ENCODE results near the gene CDK5RAP3. TPM values are rescaled to one million over a fixed set of nuclear protein-coding genes. Genes with fewer than 3 reads are reported as not detected.

The CDK5RAP3 gene
- total RNA-seq, 1 experiment from 2014 or later = 255 TPM

GRCh38 chr17:47945529-47946508 is 25.1 kb upstream of the CDK5RAP3 start:
- no peak overlapping the region for H2AFZ ChIP-seq (ENCODE audit: low read depth, low read length, poor library complexity, severe bottlenecking)
- peak overlapping the region; percentile 66 for H3K27ac ChIP-seq (ENCODE audit: low read depth, low read length)
- peaks cover 38 to 60% of the 10 kb centered on the region in 2 experiments for H3K4me1 ChIP-seq (ENCODE audit: control insufficient read depth in 1 of 2, insufficient read depth in 2 of 2, low read length in 2 of 2)
- H3K9ac ChIP-seq (ENCODE audit: low read length) = no peak overlapping the region
- H3K4me3 ChIP-seq (replicated peaks in 1 of 2; ENCODE audit: low read depth in 1 of 2, low read length in 2 of 2) = no peak overlapping the region
- DNase-seq (ENCODE audit: low read depth, low spot score) (no peak), ATAC-seq (no peak)
- TF ChIP-seq YY1 (IDR thresholded peaks at IDR 0.05; ENCODE audit: extremely low read depth, insufficient replicate concordance, low read depth, low read length) (no peak), POLR2AphosphoS5 (IDR thresholded peaks at IDR 0.05; ENCODE audit: low read depth, low read length) (no peak), ZNF274 (IDR thresholded peaks at IDR 0.05; ENCODE audit: low read depth, low read length) (no peak), TCF7L2 (IDR thresholded peaks at IDR 0.05; ENCODE audit: borderline replicate concordance, extremely low read depth, insufficient read depth, insufficient read length) (no peak), EGR1 (IDR thresholded peaks at IDR 0.05; ENCODE audit: low read depth) (no peak), EZH2phosphoT487 (IDR thresholded peaks at IDR 0.05; ENCODE audit: borderline replicate concordance) (no peak), CEBPB (IDR thresholded peaks at IDR 0.05; ENCODE audit: low read depth) (no peak), JUND (IDR thresholded peaks at IDR 0.05) (no peak), REST (IDR thresholded peaks at IDR 0.05; ENCODE audit: low read depth) (no peak)
- TF ChIP-seq, protein P1, sequence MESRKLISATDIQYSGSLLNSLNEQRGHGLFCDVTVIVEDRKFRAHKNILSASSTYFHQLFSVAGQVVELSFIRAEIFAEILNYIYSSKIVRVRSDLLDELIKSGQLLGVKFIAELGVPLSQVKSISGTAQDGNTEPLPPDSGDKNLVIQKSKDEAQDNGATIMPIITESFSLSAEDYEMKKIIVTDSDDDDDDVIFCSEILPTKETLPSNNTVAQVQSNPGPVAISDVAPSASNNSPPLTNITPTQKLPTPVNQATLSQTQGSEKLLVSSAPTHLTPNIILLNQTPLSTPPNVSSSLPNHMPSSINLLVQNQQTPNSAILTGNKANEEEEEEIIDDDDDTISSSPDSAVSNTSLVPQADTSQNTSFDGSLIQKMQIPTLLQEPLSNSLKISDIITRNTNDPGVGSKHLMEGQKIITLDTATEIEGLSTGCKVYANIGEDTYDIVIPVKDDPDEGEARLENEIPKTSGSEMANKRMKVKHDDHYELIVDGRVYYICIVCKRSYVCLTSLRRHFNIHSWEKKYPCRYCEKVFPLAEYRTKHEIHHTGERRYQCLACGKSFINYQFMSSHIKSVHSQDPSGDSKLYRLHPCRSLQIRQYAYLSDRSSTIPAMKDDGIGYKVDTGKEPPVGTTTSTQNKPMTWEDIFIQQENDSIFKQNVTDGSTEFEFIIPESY (IDR thresholded peaks at IDR 0.05; ENCODE audit: extremely low read depth, insufficient replicate concordance, low read length) = no peak
- intact Hi-C loops (cut with micrococcal nuclease) = no loop called here
- ChIA-PET POLR2A (interaction anchor here (1.6 kb wide), 1 partner anchor 50 kb away, joined by 19 read pairs; the partner anchor contains the start of gene SP2), CTCF (interaction anchor here (0.8 to 5.1 kb wide), 14 partner anchors 9 to 124 kb away, joined by 3 to 83 read pairs (median 8); partner anchors contain the start of genes CDK5RAP3, OSBPL7, PRR15L and SP2), RAD21 (ENCODE audit: low non-redundant PET in 1 of 2, low total read pairs in 2 of 2, uncharacterized antibody in 2 of 2, unreplicated experiment in 2 of 2) (no interaction called here)
- no TSS peak for BruUV-seq (replicated peaks)
- peaks cover 17% of the 10 kb centered on the region for H3K79me2 ChIP-seq (ENCODE audit: insufficient read depth, low read length)
- H3K27me3 ChIP-seq (ENCODE audit: insufficient read depth, low read length) = no peaks in the 10 kb centered on the region
- no peaks in the 10 kb centered on the region for H3K9me2 ChIP-seq (ENCODE audit: insufficient read depth)
- H4K20me1 ChIP-seq (ENCODE audit: insufficient read depth) = no peaks in the 10 kb centered on the region
- peaks cover 10 to 12% of the 10 kb centered on the region in 2 experiments; a peak in 3 of 4 replicates for H3K36me3 ChIP-seq (ENCODE audit: control insufficient read depth in 1 of 2, insufficient read depth in 2 of 2, low read length in 2 of 2)
- H3K4me2 ChIP-seq (ENCODE audit: low read length) = no peak overlapping the region
- no peaks in the 10 kb centered on the region for H3K9me3 ChIP-seq (ENCODE audit: control insufficient read depth in 1 of 2, insufficient read depth in 1 of 2, low read depth in 1 of 2, low read length in 2 of 2)

All from HCT116 (cell line).